Kidney capillary endothelial cell (primary cell): ENCODE measurements around the gene KHDC4.
"Not testable (repeated sequence)": the region's sequence is repeated elsewhere in the genome, so short reads cannot be mapped to it uniquely, and the experiment has no call there.

Experiments used
- DNase-seq: peaks from one replicate; pipeline ENCODE4 v3.0.0-alpha.2; 2018; ENCODE audit warnings: low spot score

Gene KHDC4

DNA sequence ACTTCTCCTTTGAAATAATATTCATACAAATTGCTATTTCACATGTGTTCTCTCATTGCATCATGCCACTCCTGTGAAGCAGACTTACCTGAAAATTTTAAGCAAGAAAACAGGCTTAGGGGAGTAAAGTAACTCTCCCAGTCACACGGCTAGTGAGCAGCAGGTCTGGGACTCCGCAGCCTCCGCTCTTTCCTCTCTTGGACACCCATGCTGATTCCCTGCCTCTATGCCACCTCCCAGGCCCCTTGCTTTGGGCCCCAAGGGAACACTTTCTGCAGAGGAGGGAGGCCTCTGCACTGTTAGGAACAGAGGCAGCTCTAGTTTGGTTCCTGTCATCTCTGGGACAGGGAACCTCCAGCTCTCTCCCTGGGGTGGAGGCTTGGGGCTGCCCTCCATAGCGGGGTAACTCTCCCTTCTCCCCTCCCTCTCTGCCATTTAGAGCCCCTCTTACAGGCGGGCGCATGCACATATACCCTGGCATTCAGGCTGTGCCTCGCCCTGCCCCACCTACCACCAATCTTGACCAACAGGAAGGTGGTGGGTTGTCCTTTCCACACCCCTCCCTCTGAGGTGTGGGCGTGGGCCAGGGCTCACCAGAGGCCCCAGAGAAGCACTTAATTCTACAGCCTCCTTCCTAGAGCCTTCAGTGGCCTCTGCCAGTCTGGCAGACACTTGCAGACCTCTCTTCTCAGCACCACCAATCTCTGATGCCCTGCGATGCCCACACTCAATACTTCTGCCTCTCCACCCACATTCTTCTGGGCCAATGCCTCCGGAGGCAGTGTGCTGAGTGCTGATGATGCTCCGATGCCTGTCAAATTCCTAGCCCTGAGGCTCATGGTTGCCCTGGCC lies 7.0 kb upstream of the KHDC4 start, which contains the start of gene RXFP4:
Gene RXFP4 (plus strand): TSS at position 646 of the 852 bp plus-strand sequence. CDS start 72 bp downstream, at position 718.
- DNase-seq = no peak

- DNase-seq = peak; percentile 76
Measured at GRCh38 chr1:155940482-155940992, 6.3 kb upstream of the KHDC4 start.

DNA sequence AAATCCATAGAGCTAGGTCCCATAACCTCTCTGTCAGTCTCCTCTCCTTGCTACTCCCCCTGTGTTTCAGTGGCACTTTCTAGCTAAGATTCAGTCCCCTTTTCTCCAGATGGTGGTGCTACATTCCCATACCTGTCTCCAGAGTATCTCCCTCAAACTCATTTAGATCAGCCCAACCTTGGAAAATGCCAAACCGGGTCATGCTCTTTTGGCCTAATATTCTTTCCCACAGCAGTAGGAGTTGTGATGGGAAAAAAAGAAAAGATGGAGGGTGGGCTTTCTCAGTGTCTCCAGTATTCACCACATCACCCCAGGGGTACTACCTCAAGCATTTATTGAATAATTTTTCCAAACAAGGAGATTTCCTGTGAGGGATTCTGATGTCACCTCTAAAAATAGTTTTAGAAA lies 4.0 kb upstream of the KHDC4 start:
- DNase-seq = peak; percentile 73

GRCh38 chr1:155934936-155935590 lies 850 bp upstream of the KHDC4 start:
- no peak for DNase-seq

DNA sequence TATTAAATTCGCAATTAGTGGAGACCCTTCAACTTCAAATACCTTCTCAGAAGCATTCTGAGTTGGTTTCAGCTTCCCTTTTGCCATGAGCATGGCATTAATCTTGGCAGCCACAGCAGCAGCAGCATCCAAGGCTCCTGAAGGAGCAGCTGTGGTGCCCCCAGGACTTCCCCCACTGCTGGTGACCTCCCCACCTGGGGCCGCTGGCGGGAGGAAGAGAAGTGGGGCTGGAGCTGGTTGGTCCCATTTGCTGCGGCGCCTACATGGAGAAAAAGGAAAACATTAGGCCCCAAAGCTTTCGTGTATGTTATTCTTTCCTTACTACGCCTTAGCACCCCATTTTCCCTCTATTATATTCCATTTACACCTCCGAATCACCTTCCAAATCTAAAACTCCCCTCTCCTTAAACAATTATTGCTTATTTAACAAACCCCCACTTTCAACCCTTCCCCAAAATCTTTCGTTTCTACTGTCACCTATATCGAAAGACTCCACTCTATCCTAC lies 569 bp downstream of the KHDC4 start:
- no peak for DNase-seq

DNA sequence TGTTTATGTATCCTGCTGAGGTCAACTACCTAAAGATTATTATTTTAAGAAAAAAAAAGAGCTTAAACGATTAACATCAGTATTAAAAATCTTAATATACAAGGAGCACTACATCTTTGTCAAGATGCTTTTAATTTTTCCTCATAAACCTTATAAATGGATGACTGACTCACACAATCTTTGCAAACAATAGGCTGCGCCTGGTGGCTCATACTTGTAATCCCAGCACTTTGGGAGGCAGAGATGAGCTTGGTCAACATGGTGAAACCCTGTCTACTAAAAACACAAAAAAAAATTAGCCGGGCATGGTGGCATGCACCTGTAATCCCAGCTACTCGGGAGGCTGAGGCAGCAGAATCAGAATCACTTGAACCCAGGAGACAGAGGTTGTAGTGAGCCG lies 1.7 kb downstream of the KHDC4 start:
- DNase-seq = peak; percentile 50

GRCh38 chr1:155932081-155932480 lies 2.1 kb downstream of the KHDC4 start:
- DNase-seq = no peak

DNA sequence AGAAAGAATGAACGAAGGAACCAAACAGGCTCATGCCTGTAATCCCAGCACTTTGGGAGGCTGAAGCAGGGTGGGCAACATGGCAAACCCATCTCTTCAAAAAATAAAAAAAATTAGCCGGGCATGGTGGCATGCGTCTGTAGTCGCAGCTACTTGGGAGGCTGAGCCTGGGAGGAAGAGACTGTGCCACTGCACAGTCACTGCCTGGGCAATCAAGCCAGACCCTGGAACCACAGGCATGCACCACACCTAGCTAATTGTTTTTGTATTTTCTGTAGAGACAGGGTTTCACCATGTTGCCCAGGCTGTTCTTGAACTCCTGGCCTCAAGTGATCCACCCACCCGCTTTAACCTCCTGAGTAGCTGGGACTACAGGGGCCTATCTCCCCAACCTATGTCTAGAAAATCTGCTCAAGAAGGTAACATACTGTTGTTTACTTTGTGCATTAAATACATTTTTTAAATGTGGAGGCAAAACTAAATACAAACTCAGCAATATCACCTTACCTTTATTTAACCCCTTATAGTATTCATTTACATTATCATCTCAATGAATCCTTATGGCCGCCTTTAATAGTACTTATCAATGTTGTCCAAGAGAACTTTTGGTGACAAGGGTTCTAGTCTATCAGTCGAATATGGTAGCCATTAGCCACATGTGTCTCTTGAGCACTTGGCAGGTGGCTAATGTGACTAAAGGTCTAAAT lies 2.7 kb downstream of the KHDC4 start:
- no peak for DNase-seq

DNA sequence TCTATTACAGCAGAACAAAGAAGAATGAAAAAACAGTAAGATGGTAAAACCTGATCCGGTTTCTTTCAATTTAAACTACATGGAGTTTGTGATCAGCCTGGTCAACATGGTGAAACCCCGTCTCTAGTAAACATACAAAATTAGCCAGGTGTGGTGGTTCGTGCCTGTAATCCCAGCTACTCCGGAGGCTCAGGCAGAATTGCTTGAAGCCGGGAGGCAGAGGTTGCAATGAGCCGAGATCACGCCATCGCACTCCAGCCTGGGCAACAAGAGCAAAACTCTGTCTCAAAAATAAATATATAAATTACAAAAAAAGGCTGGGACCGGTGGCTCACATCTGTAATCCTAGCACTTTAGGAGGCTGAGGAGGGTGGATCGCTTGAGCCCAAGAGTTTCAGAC lies 3.5 kb downstream of the KHDC4 start:
- not testable (repeated sequence) for DNase-seq

- DNase-seq = no peak
Measured at GRCh38 chr1:155929057-155929456, 5.2 kb downstream of the KHDC4 start.

DNA sequence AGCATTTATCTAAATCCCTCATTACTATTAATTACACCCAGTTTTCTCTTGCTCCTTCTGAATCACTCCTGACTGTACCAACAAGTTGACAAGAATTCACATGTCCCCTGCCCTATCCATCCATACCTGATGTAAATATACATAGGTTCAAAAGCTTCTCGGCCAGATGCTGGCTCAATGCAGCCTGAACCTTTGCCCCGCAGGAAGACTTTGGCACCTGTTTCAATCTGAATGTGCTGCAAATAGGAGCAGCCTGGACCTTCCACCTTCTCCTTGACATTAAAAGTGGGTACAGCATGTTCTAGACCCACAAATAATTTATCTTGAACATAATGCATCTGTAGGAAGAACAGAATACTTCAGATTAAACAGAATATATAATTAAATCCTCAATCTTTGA lies 8.7 kb downstream of the KHDC4 start:
- no peak for DNase-seq

DNA sequence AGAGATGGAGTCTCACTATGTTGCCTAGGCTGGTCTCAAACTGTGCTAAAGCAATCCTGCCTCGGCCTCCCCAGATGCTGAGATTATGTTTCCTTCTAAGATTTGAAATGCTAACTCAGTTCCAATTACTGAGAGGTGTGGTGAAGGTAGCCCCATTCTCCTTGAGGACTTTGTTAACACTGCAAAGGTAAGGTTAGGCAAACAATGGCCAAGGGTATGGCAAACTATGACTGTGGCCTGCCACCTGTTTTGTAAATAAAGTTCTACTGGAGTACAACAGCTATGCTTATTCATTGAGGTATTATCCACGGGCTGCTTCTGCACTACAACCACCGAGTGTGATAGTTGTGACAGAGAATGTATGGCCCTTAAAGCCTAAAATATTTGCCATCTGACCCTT lies 13.5 kb downstream of the KHDC4 start:
- no peak for DNase-seq

GRCh38 chr1:155919801-155920200 lies 14.4 kb downstream of the KHDC4 start:
- DNase-seq = no peak

GRCh38 chr1:155918660-155919059 lies 15.6 kb downstream of the KHDC4 start:
- DNase-seq = no peak

DNA sequence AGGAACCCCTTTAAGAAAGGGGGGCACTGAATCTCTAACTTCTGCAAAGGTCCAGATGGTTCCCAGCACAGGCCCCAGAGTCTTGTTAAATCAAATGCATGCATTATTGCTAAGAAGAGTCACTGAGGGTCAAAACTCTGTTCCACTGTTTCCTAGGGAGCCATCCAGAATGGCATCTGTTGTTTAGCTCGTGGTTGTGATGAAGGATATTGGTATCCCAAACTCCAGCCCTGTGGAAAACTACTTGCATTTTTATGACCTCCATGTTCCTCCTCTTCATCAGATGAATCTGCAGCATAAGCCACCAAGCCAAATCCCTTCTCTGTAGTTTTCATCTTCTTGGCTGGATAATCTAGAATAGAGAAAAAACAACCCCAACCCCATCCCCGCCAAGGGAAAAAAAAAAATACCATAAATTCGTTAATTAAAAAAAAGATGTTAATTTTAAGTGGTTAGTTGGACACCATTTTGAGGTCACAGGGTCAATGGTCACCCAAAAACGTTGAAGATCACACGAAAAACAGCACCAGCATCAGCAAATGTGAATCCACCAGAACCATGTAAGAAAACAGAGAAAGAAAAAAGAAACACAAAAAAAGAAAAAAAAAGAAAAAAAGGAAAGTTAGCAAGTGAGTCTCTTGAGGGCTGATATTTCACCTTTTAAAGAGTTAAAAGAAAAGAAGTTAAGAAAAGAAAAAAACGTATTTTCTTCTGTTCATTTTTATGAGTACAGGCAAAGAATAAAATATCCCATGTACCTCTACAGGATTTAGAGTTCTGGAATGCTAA lies 20.1 kb downstream of the KHDC4 start:
- DNase-seq = no peak

DNA sequence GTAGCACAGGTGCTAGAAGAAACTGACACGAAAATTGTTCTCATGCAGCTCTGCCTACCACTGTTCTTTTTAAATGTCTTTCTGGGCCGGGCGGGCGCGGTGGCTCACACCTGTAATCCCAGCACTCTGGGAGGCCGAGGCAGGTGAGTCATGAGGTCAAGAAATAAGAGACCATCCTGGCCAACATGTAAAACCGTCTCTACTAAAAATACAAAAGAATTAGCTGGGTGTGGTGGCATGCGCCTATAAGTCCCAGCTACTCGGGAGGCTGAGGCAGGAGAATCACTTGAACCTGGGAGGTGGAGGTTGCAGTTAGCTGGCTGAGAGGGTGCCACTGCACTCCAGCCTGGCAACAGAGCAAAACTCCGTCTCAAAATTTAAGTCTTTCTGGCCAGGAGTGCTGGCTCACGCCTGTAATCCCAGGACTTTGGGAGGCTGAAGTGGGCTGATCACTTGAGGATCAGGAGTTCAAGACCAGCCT lies 22.1 kb downstream of the KHDC4 start:
- DNase-seq = no peak

- DNase-seq = peak; percentile 74
Measured at GRCh38 chr1:155911156-155912055, 22.8 kb downstream of the KHDC4 start, which contains the start of gene RIT1. RIT1 (minus strand) TSS chr1:155911349; CDS start chr1:155910761, 588 bp downstream.

DNA sequence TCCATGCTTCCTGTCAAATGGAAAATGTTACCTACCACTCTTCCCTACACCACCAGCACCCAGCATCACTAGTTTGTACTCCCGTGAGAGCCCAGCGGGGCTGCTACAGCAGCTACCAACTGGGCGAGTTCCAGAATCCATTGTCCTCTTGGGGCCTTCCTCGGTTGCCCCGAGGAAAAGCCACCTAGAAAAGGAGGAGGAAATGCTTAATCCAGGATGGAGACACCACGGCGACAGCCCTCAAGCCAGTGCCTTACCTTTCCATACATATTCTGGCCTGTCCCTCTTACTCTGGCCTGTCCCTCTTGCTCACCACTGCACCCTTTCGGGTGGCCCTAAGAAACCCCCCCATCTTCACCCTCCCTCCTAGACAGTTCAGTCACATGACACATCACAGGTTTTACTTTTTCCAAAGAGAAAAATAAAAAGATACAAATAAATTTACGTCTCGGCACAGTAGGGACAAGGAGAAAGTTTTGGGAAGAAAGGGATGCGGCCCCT lies 23.5 kb downstream of the KHDC4 start:
- DNase-seq = peak; percentile 39

- DNase-seq = peak; percentile 48
Measured at GRCh38 chr1:155909894-155910293, 24.3 kb downstream of the KHDC4 start.

- no peak for DNase-seq
Measured at GRCh38 chr1:155904261-155904660, 30.0 kb downstream of the KHDC4 start.
